ENCODE data around the gene TSPAN16. TPM values are rescaled to one million over a fixed set of nuclear protein-coding genes. Genes with fewer than 3 reads are reported as not detected.

The TSPAN16 gene
- total and polyA plus RNA-seq, 2 experiments from 2014 or later = not detected

- no peaks in the 10 kb centered on the region for H3K79me2 ChIP-seq (replicated peaks; ENCODE audit: insufficient read depth)
- Mint-ChIP-seq H3K4me1 (peaks cover 15% of the 10 kb centered on the region), H3K9me3 (no peaks in the 10 kb centered on the region), H3K4me3 (no peak overlapping the region), H3K27me3 (ENCODE audit: insufficient read depth, low read depth, poor library complexity) (peaks cover 10% of the 10 kb centered on the region), H3K27ac (peak overlapping the region; percentile 45; the same call in 1 of the 2 replicates), H3K36me3 (ENCODE audit: low read depth) (no peaks in the 10 kb centered on the region; the same call in 2 of the 3 replicates)
- TF ChIP-seq EZH2 (IDR thresholded peaks at IDR 0.05; ENCODE audit: low read depth, unreplicated experiment) (no peak), EZH2phosphoT487 (IDR thresholded peaks at IDR 0.05; ENCODE audit: unreplicated experiment) (no peak)
- H3K36me3 ChIP-seq (ENCODE audit: insufficient read depth) = no peaks in the 10 kb centered on the region
- no peak for ATAC-seq
- no peak overlapping the region for H3K4me3 ChIP-seq
- H3K4me2 ChIP-seq = no peak overlapping the region
- H3K9me2 ChIP-seq (ENCODE audit: insufficient read depth) = no peaks in the 10 kb centered on the region
- no peaks in the 10 kb centered on the region for H4K20me1 ChIP-seq (replicated peaks; ENCODE audit: insufficient read depth)
- no peaks in the 10 kb centered on the region; the same call in 1 of the 2 replicates for H3F3A ChIP-seq (replicated peaks; ENCODE audit: low read depth)
- no peaks in the 10 kb centered on the region for H3K27me3 ChIP-seq (ENCODE audit: insufficient read depth)
- H3K4me1 ChIP-seq (ENCODE audit: insufficient read depth) = no peaks in the 10 kb centered on the region; the same call in 1 of the 2 replicates
- no peak for DNase-seq (ENCODE audit: low spot score)
- no peak overlapping the region for H3K27ac ChIP-seq (ENCODE audit: low read depth)
- no peak overlapping the region for H2AFZ ChIP-seq
Measured at GRCh38 chr19:11324079-11324661, 28.2 kb downstream of the TSPAN16 start.

- no peak overlapping the region for H3K27ac ChIP-seq (ENCODE audit: low read depth)
- Mint-ChIP-seq H3K27me3 (ENCODE audit: insufficient read depth, low read depth, poor library complexity) (peaks cover 10% of the 10 kb centered on the region), H3K9me3 (no peaks in the 10 kb centered on the region), H3K4me3 (no peak overlapping the region), H3K27ac (peak overlapping the region; percentile 45), H3K4me1 (peaks cover 15% of the 10 kb centered on the region), H3K36me3 (ENCODE audit: low read depth) (no peaks in the 10 kb centered on the region; the same call in 2 of the 3 replicates)
- H3F3A ChIP-seq (replicated peaks; ENCODE audit: low read depth) = no peaks in the 10 kb centered on the region; the same call in 1 of the 2 replicates
- DNase-seq (ENCODE audit: low spot score) (no peak), ATAC-seq (no peak)
- H3K9me2 ChIP-seq (ENCODE audit: insufficient read depth) = no peaks in the 10 kb centered on the region
- H3K27me3 ChIP-seq (ENCODE audit: insufficient read depth) = no peaks in the 10 kb centered on the region
- no peaks in the 10 kb centered on the region for H3K36me3 ChIP-seq (ENCODE audit: insufficient read depth)
- H3K4me3 ChIP-seq = no peak overlapping the region
- no peak overlapping the region for H3K4me2 ChIP-seq
- no peaks in the 10 kb centered on the region; the same call in 1 of the 2 replicates for H3K4me1 ChIP-seq (ENCODE audit: insufficient read depth)
- no peaks in the 10 kb centered on the region for H3K79me2 ChIP-seq (replicated peaks; ENCODE audit: insufficient read depth)
- no peak for TF ChIP-seq STAT1 (IDR thresholded peaks at IDR 0.05; ENCODE audit: unreplicated experiment)
- no peak for TF ChIP-seq JUNB (IDR thresholded peaks at IDR 0.05; ENCODE audit: unreplicated experiment)
- no peak for TF ChIP-seq ZNF331 (CRISPR knock-in tag; IDR thresholded peaks at IDR 0.05; ENCODE audit: low read depth)
- no peak for TF ChIP-seq NANOG (IDR thresholded peaks at IDR 0.05; ENCODE audit: borderline replicate concordance)
- TF ChIP-seq ZNF114 (CRISPR knock-in tag; IDR thresholded peaks at IDR 0.05) = no peak
- no peak for TF ChIP-seq EZH2 (IDR thresholded peaks at IDR 0.05; ENCODE audit: low read depth, unreplicated experiment)
- TF ChIP-seq EZH2phosphoT487 (IDR thresholded peaks at IDR 0.05; ENCODE audit: unreplicated experiment) = no peak
- H2AFZ ChIP-seq = no peak overlapping the region
- H4K20me1 ChIP-seq (replicated peaks; ENCODE audit: insufficient read depth) = no peaks in the 10 kb centered on the region
Measured at GRCh38 chr19:11324748-11325389, 28.9 kb downstream of the TSPAN16 start.

GRCh38 chr19:11325544-11325943 lies 29.6 kb downstream of the TSPAN16 start:
- no peak for ATAC-seq
- TF ChIP-seq STAT1 (IDR thresholded peaks at IDR 0.05; ENCODE audit: unreplicated experiment) (no peak), JUNB (IDR thresholded peaks at IDR 0.05; ENCODE audit: unreplicated experiment) (no peak), CREB1 (CRISPR knock-in tag; IDR thresholded peaks at IDR 0.05; ENCODE audit: low read depth) (no peak), NANOG (IDR thresholded peaks at IDR 0.05; ENCODE audit: borderline replicate concordance) (no peak), POLR2AphosphoS5 (IDR thresholded peaks at IDR 0.05; ENCODE audit: low read depth) (no peak), REST (IDR thresholded peaks at IDR 0.05; ENCODE audit: unreplicated experiment) (no peak), ETS1 (IDR thresholded peaks at IDR 0.05) (no peak), ZNF331 (CRISPR knock-in tag; IDR thresholded peaks at IDR 0.05; ENCODE audit: low read depth) (no peak)

More at GRCh38 chr19:11325544-11325943, 29.6 kb downstream of the TSPAN16 start:
- Mint-ChIP-seq H3K27me3 (ENCODE audit: insufficient read depth, low read depth, poor library complexity) (peaks cover 10% of the 10 kb centered on the region), H3K9me3 (no peaks in the 10 kb centered on the region), H3K4me1 (peaks cover 15% of the 10 kb centered on the region), H3K27ac (no peak overlapping the region), H3K36me3 (ENCODE audit: low read depth) (no peaks in the 10 kb centered on the region; the same call in 2 of the 3 replicates), H3K4me3 (no peak overlapping the region)
- Histone ChIP-seq H4K20me1 (replicated peaks; ENCODE audit: insufficient read depth) (no peaks in the 10 kb centered on the region), H3F3A (replicated peaks; ENCODE audit: low read depth) (no peaks in the 10 kb centered on the region; the same call in 1 of the 2 replicates), H3K36me3 (ENCODE audit: insufficient read depth) (no peaks in the 10 kb centered on the region), H3K27ac (ENCODE audit: low read depth) (no peak overlapping the region), H3K4me3 (no peak overlapping the region), H3K79me2 (replicated peaks; ENCODE audit: insufficient read depth) (no peaks in the 10 kb centered on the region), H3K4me1 (ENCODE audit: insufficient read depth) (no peaks in the 10 kb centered on the region; the same call in 1 of the 2 replicates), H2AFZ (no peak overlapping the region), H3K27me3 (ENCODE audit: insufficient read depth) (no peaks in the 10 kb centered on the region), H3K4me2 (no peak overlapping the region), H3K9me2 (ENCODE audit: insufficient read depth) (no peaks in the 10 kb centered on the region)
- DNase-seq (ENCODE audit: low spot score) = no peak
